IMR-90 (cell line): Measurements from ENCODE around the gene DHCR24. TPM values are rescaled to one million over a fixed set of nuclear protein-coding genes. Genes with fewer than 3 reads are reported as not detected.

Experiments used
- ATAC-seq: fragments of 200-7000 bp; cut with Tn5 transposase; 2 replicates; pipeline ENCODE4 v1.9.1; 2020; ENCODE audit warnings: low read depth, mild to moderate bottlenecking, moderate library complexity
- BruUV-seq: library from RNA; stranded (reverse); fragments of 400-500 nt; replicated peaks from 2 replicates; lab custom pipeline; 2021; lab: Mats Ljungman, UMichigan
- CTCF ChIA-PET: fragments of 300-600 bp; formaldehyde crosslinking; extraction: SDS; loops from one replicate; lab custom pipeline; 2021; ENCODE audit warnings: antibody characterized with exemption; lab: Yijun Ruan, JAX
- POLR2A ChIA-PET: fragments of 300-600 bp; sonication (Branson Sonifier 250); formaldehyde crosslinking; loops from one replicate; lab custom pipeline; 2022; ENCODE audit warnings: antibody characterized with exemption; ENCODE audit not compliant: unreplicated experiment; lab: Charles Lee
- DNase-seq: peaks from one replicate; pipeline ENCODE4 v3.0.0; 2013
- H2AFZ ChIP-seq: replicated peaks from 2 replicates; pipeline ENCODE3; 2013; ENCODE audit warnings: low read length, mild to moderate bottlenecking; ENCODE audit not compliant: poor library complexity
- H2AK5ac ChIP-seq: 2 replicates; pipeline ENCODE4 v1.6.1; 2013; ENCODE audit warnings: low read depth, low read length, inconsistent platforms
- H2AK9ac ChIP-seq: replicated peaks from 2 replicates; pipeline ENCODE3; 2013; ENCODE audit warnings: mild to moderate bottlenecking, low read depth, low read length, moderate library complexity; ENCODE audit not compliant: poor library complexity
- H2BK120ac ChIP-seq: 2 replicates; pipeline ENCODE4 v1.6.1; 2013; ENCODE audit warnings: low read depth, low read length, inconsistent platforms
- H2BK15ac ChIP-seq: 3 replicates; pipeline ENCODE4 v1.6.1; 2013; ENCODE audit warnings: low read depth, low read length, inconsistent platforms
- H2BK20ac ChIP-seq: 2 replicates; pipeline ENCODE4 v1.6.1; 2013; ENCODE audit warnings: low read depth, mild to moderate bottlenecking, inconsistent platforms, low read length, moderate library complexity
- H2BK5ac ChIP-seq: 2 replicates; pipeline ENCODE4 v1.6.1; 2013; ENCODE audit warnings: mild to moderate bottlenecking, low read depth, low read length, inconsistent platforms; ENCODE audit not compliant: poor library complexity, severe bottlenecking
- H3K14ac ChIP-seq: replicated peaks from 2 replicates; pipeline ENCODE4 v1.6.1; 2013; ENCODE audit warnings: low read depth, low read length, inconsistent platforms
- H3K18ac ChIP-seq: 2 replicates; pipeline ENCODE4 v1.6.1; 2013; ENCODE audit warnings: low read depth, low read length, control low read depth
- H3K23ac ChIP-seq: 2 replicates; pipeline ENCODE4 v1.6.1; 2013; ENCODE audit warnings: low read depth, low read length, inconsistent platforms
- H3K27ac ChIP-seq: 2 replicates; pipeline ENCODE4 v1.5.1; 2013; ENCODE audit warnings: mild to moderate bottlenecking, control low read depth, low read length; ENCODE audit not compliant: insufficient read depth
- H3K27me3 ChIP-seq: 2 replicates; pipeline ENCODE4 v1.6.1; 2013; ENCODE audit warnings: low read length; ENCODE audit not compliant: control insufficient read depth, insufficient read depth
- H3K36me3 ChIP-seq: 2 replicates; pipeline ENCODE4 v1.6.1; 2013; ENCODE audit warnings: low read length, mixed read lengths; ENCODE audit not compliant: control insufficient read depth, insufficient read depth
- H3K4ac ChIP-seq: 2 replicates; pipeline ENCODE4 v1.6.1; 2013; ENCODE audit warnings: low read depth, low read length, inconsistent platforms
- H3K4me1 ChIP-seq: 2 replicates; pipeline ENCODE4 v1.6.1; 2013; ENCODE audit warnings: low read length, mixed read lengths; ENCODE audit not compliant: control insufficient read depth, insufficient read depth
- H3K4me2 ChIP-seq: 2 replicates; pipeline ENCODE4 v1.6.1; 2013; ENCODE audit warnings: low read depth, mild to moderate bottlenecking, control low read depth, low read length, moderate library complexity
- H3K4me3 ChIP-seq: 2 replicates; pipeline ENCODE4 v1.5.1; 2013; ENCODE audit warnings: low read depth, mild to moderate bottlenecking, control low read depth, low read length, moderate library complexity; ENCODE audit not compliant: insufficient read depth
- H3K56ac ChIP-seq: 2 replicates; pipeline ENCODE4 v1.6.1; 2013; ENCODE audit warnings: low read length, inconsistent platforms; ENCODE audit not compliant: insufficient read depth; ENCODE audit errors: extremely low read depth
- H3K79me1 ChIP-seq, 2 experiments: 2 replicates each; pipeline ENCODE4 v1.6.1; 2013; ENCODE audit warnings: low read length in 2 of 2, inconsistent platforms in 1 of 2, low read depth in 1 of 2
- H3K9ac ChIP-seq: 2 replicates; pipeline ENCODE4 v1.6.1; 2013; ENCODE audit warnings: low read depth, low read length, control low read depth
- H3K9me1 ChIP-seq: 2 replicates; pipeline ENCODE4 v1.6.1; 2013; ENCODE audit warnings: low read length, inconsistent platforms; ENCODE audit not compliant: insufficient read depth
- H3K9me3 ChIP-seq: 2 replicates; pipeline ENCODE4 v1.6.1; 2013; ENCODE audit warnings: low read length; ENCODE audit not compliant: control insufficient read depth, insufficient read depth
- H4K20me1 ChIP-seq: 2 replicates; pipeline ENCODE4 v1.6.1; 2013; ENCODE audit warnings: low read length, inconsistent platforms; ENCODE audit not compliant: insufficient read depth
- H4K5ac ChIP-seq: 2 replicates; pipeline ENCODE4 v1.6.1; 2013; ENCODE audit warnings: mild to moderate bottlenecking, low read depth, low read length, control low read depth
- H4K8ac ChIP-seq, 2 experiments: 2 replicates each; pipeline ENCODE4 v1.6.1; 2013; ENCODE audit warnings: low read depth in 2 of 2, low read length in 2 of 2, control low read depth in 1 of 2, inconsistent platforms in 1 of 2
- H4K91ac ChIP-seq: 2 replicates; pipeline ENCODE4 v1.6.1; 2013; ENCODE audit warnings: low read depth, low read length, inconsistent platforms; ENCODE audit not compliant: insufficient read depth
- CHD1 ChIP-seq: IDR thresholded peaks from 2 replicates; pipeline ENCODE4 v1.6.1; 2012; ENCODE audit warnings: low read depth, low read length, improper control_type of control experiment
- ELK1 ChIP-seq: fragments of 150-350 bp; IDR thresholded peaks from 2 replicates; pipeline ENCODE4 v1.6.1; 2016; ENCODE audit warnings: low read depth, mild to moderate bottlenecking, low read length, moderate library complexity, borderline replicate concordance
- FOS ChIP-seq: fragments of 150-350 bp; IDR thresholded peaks from 2 replicates; pipeline ENCODE4 v1.6.1; 2016; ENCODE audit warnings: low read depth, low read length
- MAFK ChIP-seq: IDR thresholded peaks from 2 replicates; pipeline ENCODE4 v1.6.1; 2012; ENCODE audit warnings: low read depth, low read length, improper control_type of control experiment
- NFE2L2 ChIP-seq: fragments of 150-350 bp; IDR thresholded peaks from 2 replicates; pipeline ENCODE4 v1.6.1; 2016; ENCODE audit warnings: low read depth, mild to moderate bottlenecking, low read length
- RFX5 ChIP-seq: IDR thresholded peaks from 2 replicates; pipeline ENCODE4 v1.8.0; 2012; ENCODE audit warnings: low read depth, mild to moderate bottlenecking, low read length, moderate library complexity
- USF2 ChIP-seq: fragments of 150-350 bp; IDR thresholded peaks from 2 replicates; pipeline ENCODE4 v1.6.1; 2017; ENCODE audit warnings: mild to moderate bottlenecking, antibody characterized with exemption, low read length, low read depth
- WGBS, 2 experiments: methylation state at CpG; one replicate each; pipeline versions ENCODE4 v1.1.5 to v1.1.7; 2013; ENCODE audit warnings: missing lambda C conversion rate in 2 of 2; ENCODE audit not compliant: insufficient read length in 1 of 2; ENCODE audit errors: extremely low coverage in 2 of 2; 5-methylcytosine and 5-hydroxymethylcytosine counted together
- dilution Hi-C: fragments of 300-500 bp; cut with HindIII; formaldehyde crosslinking; loops from one replicate; pipeline ENCODE4 v1.14.3; 2018; ENCODE audit warnings: low sequenced_read_pairs; ENCODE audit not compliant: unreplicated experiment
- in situ Hi-C: fragments of 300-500 bp; cut with MboI; formaldehyde crosslinking; loops from 3 replicates; pipeline ENCODE4 v1.14.3; 2019; ENCODE audit warnings: low sequenced_read_pairs, inconsistent platforms, mixed read lengths
- intact Hi-C: fragments of 100-400 bp; cut with micrococcal nuclease; formaldehyde crosslinking; loops from 2 replicates; pipeline ENCODE4 v1.10.0; 2022
- polyA plus RNA-seq, 3 experiments: library from polyadenylated mRNA; depleted of rRNA; stranded (reverse); fragments of >200 nt; gene quantifications; 2 replicates each; pipeline ENCODE4 v1.2.3, GENCODE V29; 2012; ENCODE audit warnings: low replicate concordance in 1 of 3
- total RNA-seq: library from RNA; depleted of rRNA; stranded (reverse); fragments of >200 nt; gene quantifications from 2 replicates; pipeline ENCODE4 v1.2.3, GENCODE V29; 2012

The DHCR24 gene
- total and polyA plus RNA-seq, 2 of the 4 experiments (the other 2 are of a cell fraction): 130 to 194 TPM

- BruUV-seq: no TSS peak
- H3K4ac ChIP-seq: no peak overlapping the region
- no peak overlapping the region for H3K4me2 ChIP-seq
- in situ Hi-C loops (no loop called here), intact Hi-C loops (no loop called here), dilution Hi-C loops (no loop called here)
- no peak overlapping the region for H4K8ac ChIP-seq
- no peaks in the 10 kb centered on the region for H4K20me1 ChIP-seq
- CTCF ChIA-PET: no interaction called here
- no peak overlapping the region for H2BK5ac ChIP-seq
- no CpG with 5 or more reads among the region's 2 CpGs for whole genome bisulfite sequencing, 2 experiments
- peaks cover 13% of the 10 kb centered on the region for H3K4me1 ChIP-seq
- H3K9me3 ChIP-seq: no peaks in the 10 kb centered on the region
- H2BK15ac ChIP-seq: no peak overlapping the region
- H3K4me3 ChIP-seq: no peak overlapping the region
- no peak overlapping the region for H2BK20ac ChIP-seq
- H3K14ac ChIP-seq: no peak overlapping the region
- no peak overlapping the region for H3K18ac ChIP-seq
- no peak overlapping the region for H2AK9ac ChIP-seq
- H2BK120ac ChIP-seq: no peak overlapping the region
- H4K91ac ChIP-seq: no peak overlapping the region
- POLR2A ChIA-PET: no interaction called here
- H3K36me3 ChIP-seq: peaks cover 7% of the 10 kb centered on the region
- peaks cover 23% of the 10 kb centered on the region for H3K9me1 ChIP-seq
- no peak overlapping the region for H3K56ac ChIP-seq
- no peak overlapping the region for H3K27ac ChIP-seq
- H2AK5ac ChIP-seq: no peak overlapping the region
- H3K79me1 ChIP-seq: peaks cover 0 to 15% of the 10 kb centered on the region in 2 experiments; a peak in 1 of 4 replicates
- no peak overlapping the region for H3K9ac ChIP-seq
- no peak overlapping the region for H4K5ac ChIP-seq
- DNase-seq: no peak
- TF ChIP-seq RFX5 (no peak), CHD1 (no peak), ELK1 (no peak), NFE2L2 (no peak), USF2 (no peak), MAFK (no peak), FOS (no peak)
- H2AFZ ChIP-seq: no peak overlapping the region
- no peak for ATAC-seq
- no peak overlapping the region for H3K23ac ChIP-seq
- H3K27me3 ChIP-seq: no peaks in the 10 kb centered on the region
Measured at GRCh38 chr1:54870869-54871268, 16.1 kb downstream of the DHCR24 start.
